GM19193 (cell line): ENCODE results near the gene ANKRD17.

Experiments
- POLR2A ChIP-seq: IDR thresholded peaks from 4 replicates; pipeline ENCODE4 v1.6.1; 2011; ENCODE audit not compliant: insufficient read depth, insufficient read length; ENCODE audit errors: extremely low read depth

ANKRD17 gene

GRCh38 chr4:73248821-73249220 is 9.8 kb downstream of the ANKRD17 start:
- no peak for TF ChIP-seq POLR2A

- no peak for TF ChIP-seq POLR2A
Measured at GRCh38 chr4:73248416-73248815, 10.2 kb downstream of the ANKRD17 start.

GRCh38 chr4:73247100-73247499 is 11.5 kb downstream of the ANKRD17 start:
- no peak for TF ChIP-seq POLR2A

GRCh38 chr4:73245955-73246354 is 12.6 kb downstream of the ANKRD17 start:
- no peak for TF ChIP-seq POLR2A

- no peak for TF ChIP-seq POLR2A
Measured at GRCh38 chr4:73244945-73245601, 13.5 kb downstream of the ANKRD17 start.

- TF ChIP-seq POLR2A, result no peak
Measured at GRCh38 chr4:73237044-73237443, 21.6 kb downstream of the ANKRD17 start.

- TF ChIP-seq POLR2A, result no peak
Measured at GRCh38 chr4:73236151-73236550, 22.4 kb downstream of the ANKRD17 start.

- no peak for TF ChIP-seq POLR2A
Measured at GRCh38 chr4:73234712-73235111, 23.9 kb downstream of the ANKRD17 start.

GRCh38 chr4:73231518-73232487 is 26.8 kb downstream of the ANKRD17 start:
- no peak for TF ChIP-seq POLR2A

GRCh38 chr4:73230865-73231517 is 27.6 kb downstream of the ANKRD17 start:
- no peak for TF ChIP-seq POLR2A

- TF ChIP-seq POLR2A, result no peak
Measured at GRCh38 chr4:73224886-73225285, 33.7 kb downstream of the ANKRD17 start.

- TF ChIP-seq POLR2A, result no peak
Measured at GRCh38 chr4:73223258-73223650, 35.3 kb downstream of the ANKRD17 start.

GRCh38 chr4:73222466-73223257 is 35.9 kb downstream of the ANKRD17 start:
- TF ChIP-seq POLR2A, result no peak

GRCh38 chr4:73221734-73222133 is 36.9 kb downstream of the ANKRD17 start:
- TF ChIP-seq POLR2A, result no peak

- no peak for TF ChIP-seq POLR2A
Measured at GRCh38 chr4:73220815-73221214, 37.8 kb downstream of the ANKRD17 start.
